Tibial nerve (tissue), 4 donors: ENCODE data around the gene PTGIS. TPM values are rescaled to one million over a fixed set of nuclear protein-coding genes. Genes with fewer than 3 reads are reported as not detected.

ENCODE experiments used
- DNase-seq, 2 donors: peaks; one replicate each; pipeline ENCODE4 v3.0.0-alpha.2; 2019; ENCODE audit warnings: low spot score in 2 of 2
- H3K27ac ChIP-seq, 4 donors: fragments of 200-600 bp; sonication (generic) in 3 of 4; one replicate each; pipeline ENCODE4 v1.5.1; 2017 to 2019; ENCODE audit warnings: mild to moderate bottlenecking in 1 of 4
- H3K27me3 ChIP-seq, 2 donors: fragments of 200-600 bp; sonication (generic) in 1 of 2; one replicate each; pipeline versions ENCODE4 v1.5.1 to v1.6.0; 2017 to 2019
- H3K36me3 ChIP-seq, 3 donors: fragments of 200-600 bp; sonication (generic); one replicate each; pipeline ENCODE4 v1.5.1; 2018 to 2019
- H3K4me1 ChIP-seq, 4 donors: fragments of 200-600 bp; sonication (generic) in 3 of 4; one replicate each; pipeline ENCODE4 v1.5.1; 2017 to 2019
- H3K4me3 ChIP-seq, 4 donors: fragments of 200-600 bp; sonication (generic) in 3 of 4; one replicate each; pipeline ENCODE4 v1.5.1; 2017 to 2019; ENCODE audit warnings: mild to moderate bottlenecking in 1 of 4, moderate library complexity in 1 of 4
- H3K9me3 ChIP-seq, 4 donors: fragments of 200-600 bp; sonication (generic) in 3 of 4; one replicate each; pipeline ENCODE4 v1.5.1; 2017 to 2019
- CTCF ChIP-seq, 5 experiments: fragments of 200-600 bp in 3 of 5; fragments of 450-650 bp in 2 of 5; sonication (generic) in 3 of 5; IDR thresholded peaks; one replicate each; pipeline ENCODE4 v1.5.1; 2016 to 2019; ENCODE audit warnings: antibody characterized with exemption in 5 of 5, mild to moderate bottlenecking in 3 of 5, moderate library complexity in 2 of 5
- EP300 ChIP-seq, 2 donors: sonication (generic); formaldehyde crosslinking; IDR thresholded peaks; one replicate each; pipeline ENCODE4 v1.6.1; 2017; ENCODE audit warnings: antibody characterized with exemption in 2 of 2, mild to moderate bottlenecking in 1 of 2
- POLR2A ChIP-seq, 2 donors: fragments of 450-650 bp; IDR thresholded peaks; one replicate each; pipeline ENCODE4 v1.6.1; 2017; ENCODE audit warnings: antibody characterized with exemption in 2 of 2, mild to moderate bottlenecking in 2 of 2, moderate library complexity in 2 of 2
- WGBS, 2 donors: methylation state at CpG; one replicate each; pipeline ENCODE4 v1.1.5; 2018; 5-methylcytosine and 5-hydroxymethylcytosine counted together
- total RNA-seq, 4 donors: library from RNA; depleted of rRNA; stranded (reverse); fragments of >200 nt; gene quantifications; one replicate each; pipeline ENCODE4 v1.1.0, GENCODE V29; 2016

The PTGIS gene
- total RNA-seq, 4 donors from 2014 or later: 31.5 to 92.4 (median 47.5) TPM

DNA sequence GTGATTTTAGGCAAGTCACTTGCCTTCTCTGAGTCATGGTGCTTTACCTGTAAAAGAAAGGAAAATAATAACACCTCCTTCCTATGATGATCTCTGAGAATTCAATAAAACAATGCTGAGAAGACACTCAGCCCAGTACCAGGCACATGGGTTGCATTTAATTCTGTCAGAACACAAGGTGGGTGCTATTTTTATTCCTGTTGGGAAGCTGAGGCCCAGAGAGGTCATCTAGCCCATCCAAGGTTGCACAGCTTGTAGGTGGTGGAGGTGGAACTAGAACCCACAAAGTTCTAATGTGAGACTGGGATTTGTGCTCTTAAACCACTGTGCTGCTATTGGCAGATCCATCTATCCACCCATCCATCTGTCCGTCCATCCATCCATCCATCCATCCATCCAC, 39.6 kb upstream of the PTGIS start:
- H3K36me3 ChIP-seq: no peaks in the 10 kb centered on the region
- peaks cover 0 to 43% (median 14%) of the 10 kb centered on the region in 4 donors for H3K4me1 ChIP-seq
- no peaks in the 10 kb centered on the region for H3K9me3 ChIP-seq
- H3K27ac ChIP-seq: no peak overlapping the region
- TF ChIP-seq POLR2A (IDR thresholded peaks at IDR 0.05) (no peak), EP300 (IDR thresholded peaks at IDR 0.05) (no peak), CTCF (IDR thresholded peaks at IDR 0.05) (no peak)
- 86 to 96% methylated on average over 1 of the region's 1 CpG for WGBS, 2 donors
- H3K4me3 ChIP-seq: no peak overlapping the region
- no peaks in the 10 kb centered on the region for H3K27me3 ChIP-seq
- DNase-seq: no peak

- H3K9me3 ChIP-seq: no peaks in the 10 kb centered on the region
Measured at GRCh38 chr20:49603209-49603627, 35.3 kb upstream of the PTGIS start.

GRCh38 chr20:49602345-49603208, 34.6 kb upstream of the PTGIS start:
- no peaks in the 10 kb centered on the region for H3K36me3 ChIP-seq
- H3K27ac ChIP-seq: no peak overlapping the region
- WGBS, 2 donors: 78 to 82% methylated on average over 9 of the region's 9 CpGs
- no peaks in the 10 kb centered on the region for H3K27me3 ChIP-seq
- TF ChIP-seq CTCF (IDR thresholded peaks at IDR 0.05): no peak
- TF ChIP-seq EP300 (IDR thresholded peaks at IDR 0.05): no peak
- TF ChIP-seq POLR2A (IDR thresholded peaks at IDR 0.05): no peak
- H3K4me1 ChIP-seq: peaks cover 0 to 17% (median 0%) of the 10 kb centered on the region in 4 donors
- H3K4me3 ChIP-seq: no peak overlapping the region
- no peak for DNase-seq
- H3K9me3 ChIP-seq: no peaks in the 10 kb centered on the region

More at GRCh38 chr20:49603209-49603627, 35.3 kb upstream of the PTGIS start:
- Histone ChIP-seq H3K4me3 (no peak overlapping the region), H3K36me3 (no peaks in the 10 kb centered on the region), H3K27me3 (no peaks in the 10 kb centered on the region), H3K27ac (peak overlapping the region in 1 of 4 donors; percentile 15), H3K4me1 (peaks cover 0 to 17% (median 0%) of the 10 kb centered on the region in 4 donors)
- no peak for TF ChIP-seq CTCF (IDR thresholded peaks at IDR 0.05)
- DNase-seq: no peak
- 68 to 69% methylated on average over 11 of the region's 11 CpGs for WGBS, 2 donors

- Histone ChIP-seq H3K9me3 (no peaks in the 10 kb centered on the region), H3K36me3 (no peaks in the 10 kb centered on the region), H3K27ac (no peak overlapping the region), H3K4me1 (peaks cover 0 to 17% (median 0%) of the 10 kb centered on the region in 4 donors), H3K27me3 (no peaks in the 10 kb centered on the region), H3K4me3 (no peak overlapping the region)
- TF ChIP-seq EP300 (IDR thresholded peaks at IDR 0.05): no peak
- TF ChIP-seq CTCF (IDR thresholded peaks at IDR 0.05): no peak
- no peak for TF ChIP-seq POLR2A (IDR thresholded peaks at IDR 0.05)
- WGBS, 2 donors: 75 to 81% methylated on average over 5 of the region's 5 CpGs
- no peak for DNase-seq
Measured at GRCh38 chr20:49601153-49601924, 33.4 kb upstream of the PTGIS start.

DNA sequence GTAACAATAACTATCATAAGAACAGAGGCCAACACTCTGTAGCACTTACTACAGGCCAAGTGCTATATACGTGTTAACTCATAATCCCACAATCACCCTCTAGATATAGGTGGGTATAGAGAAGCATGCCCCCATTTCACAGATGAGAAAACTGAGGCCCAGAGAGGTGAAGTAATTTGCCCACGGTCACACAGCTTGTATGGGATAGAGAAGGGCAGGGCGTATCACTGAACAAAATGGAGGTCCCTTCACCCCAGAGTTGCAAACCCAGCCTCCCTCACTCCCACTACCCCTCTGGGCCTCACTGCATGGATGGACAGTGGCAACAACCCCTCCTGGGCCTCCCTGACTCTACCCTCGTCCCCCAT, 31.8 kb upstream of the PTGIS start:
- Histone ChIP-seq H3K4me3 (no peak overlapping the region), H3K27me3 (no peaks in the 10 kb centered on the region), H3K4me1 (peaks cover 0 to 5% (median under 1%) of the 10 kb centered on the region in 4 donors), H3K27ac (peak overlapping the region in 1 of 4 donors; percentile 29), H3K9me3 (no peaks in the 10 kb centered on the region), H3K36me3 (no peaks in the 10 kb centered on the region)
- DNase-seq: no peak
- 86 to 91% methylated on average over 4 of the region's 4 CpGs for WGBS, 2 donors
- TF ChIP-seq EP300 (IDR thresholded peaks at IDR 0.05): no peak
- TF ChIP-seq POLR2A (IDR thresholded peaks at IDR 0.05): no peak
- TF ChIP-seq CTCF (IDR thresholded peaks at IDR 0.05): no peak
